ENCODE measurements around the gene TMEM232.

TMEM232 gene

GRCh38 chr5:110625376-110625999 lies 101.0 kb downstream of the TMEM232 start:
- Histone ChIP-seq H3K27ac (no peak overlapping the region), H3K4me3 (ENCODE audit: low read depth, low read length) (no peak overlapping the region), H3K4me1 (no peaks in the 10 kb centered on the region), H3K9ac (no peak overlapping the region), H3K36me3 (ENCODE audit: control insufficient read depth, insufficient read depth, low read length) (no peaks in the 10 kb centered on the region), H3K9me3 (ENCODE audit: control insufficient read depth, low read length) (no peaks in the 10 kb centered on the region), H3K4me2 (ENCODE audit: low read length) (no peak overlapping the region), H2AFZ (no peak overlapping the region), H3K27me3 (ENCODE audit: control insufficient read depth, insufficient read depth, low read length) (no peaks in the 10 kb centered on the region), H3K79me2 (no peaks in the 10 kb centered on the region)
- peak; percentile 37 for TF ChIP-seq CTCF (IDR thresholded peaks at IDR 0.05)

GRCh38 chr5:110623874-110624273 lies 102.6 kb downstream of the TMEM232 start:
- H3K4me2 ChIP-seq (ENCODE audit: low read length) = no peak overlapping the region
- no peak overlapping the region for H3K9ac ChIP-seq
- no peaks in the 10 kb centered on the region for H3K9me3 ChIP-seq (ENCODE audit: control insufficient read depth, low read length)
- no peaks in the 10 kb centered on the region for H3K79me2 ChIP-seq
- H3K36me3 ChIP-seq (ENCODE audit: control insufficient read depth, insufficient read depth, low read length) = no peaks in the 10 kb centered on the region
- no peaks in the 10 kb centered on the region for H3K27me3 ChIP-seq (ENCODE audit: control insufficient read depth, insufficient read depth, low read length)
- no peak for TF ChIP-seq CTCF (IDR thresholded peaks at IDR 0.05)
- H3K4me1 ChIP-seq = no peaks in the 10 kb centered on the region
- H2AFZ ChIP-seq = no peak overlapping the region
- no peak overlapping the region for H3K4me3 ChIP-seq (ENCODE audit: low read depth, low read length)
- no peak overlapping the region for H3K27ac ChIP-seq

- Histone ChIP-seq H3K4me2 (ENCODE audit: low read length) (no peak overlapping the region), H3K36me3 (ENCODE audit: control insufficient read depth, insufficient read depth, low read length) (no peaks in the 10 kb centered on the region), H3K9me3 (ENCODE audit: control insufficient read depth, low read length) (no peaks in the 10 kb centered on the region), H3K4me1 (no peaks in the 10 kb centered on the region), H2AFZ (no peak overlapping the region), H3K9ac (no peak overlapping the region), H3K4me3 (ENCODE audit: low read depth, low read length) (no peak overlapping the region), H3K27ac (no peak overlapping the region), H3K27me3 (ENCODE audit: control insufficient read depth, insufficient read depth, low read length) (no peaks in the 10 kb centered on the region), H3K79me2 (no peaks in the 10 kb centered on the region)
- no peak for TF ChIP-seq CTCF (IDR thresholded peaks at IDR 0.05)
Observed at GRCh38 chr5:110618941-110619340, 107.5 kb downstream of the TMEM232 start.

DNA sequence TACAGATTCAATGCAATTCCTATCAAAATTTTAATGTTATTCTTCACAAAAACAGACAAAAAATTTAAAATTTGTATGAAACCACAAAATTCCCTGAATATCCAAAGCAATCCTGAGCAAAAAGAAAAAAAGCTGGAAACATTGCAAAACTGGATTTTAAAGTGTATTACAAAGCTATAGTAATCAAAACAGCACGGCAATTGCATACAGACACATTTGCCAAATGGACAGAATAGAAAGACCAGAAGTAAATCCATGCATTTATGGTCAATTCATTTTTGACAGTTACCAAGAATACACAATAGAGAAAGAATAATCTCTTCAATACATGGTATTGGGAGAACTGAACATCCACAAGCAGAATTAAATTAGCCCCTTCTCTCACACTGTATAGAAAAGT lies 110.5 kb downstream of the TMEM232 start:
- H3K27ac ChIP-seq = no peak overlapping the region
- H3K36me3 ChIP-seq (ENCODE audit: control insufficient read depth, insufficient read depth, low read length) = no peaks in the 10 kb centered on the region
- no peak overlapping the region for H2AFZ ChIP-seq
- H3K4me2 ChIP-seq (ENCODE audit: low read length) = no peak overlapping the region
- no peaks in the 10 kb centered on the region for H3K27me3 ChIP-seq (ENCODE audit: control insufficient read depth, insufficient read depth, low read length)
- H3K4me3 ChIP-seq (ENCODE audit: low read depth, low read length) = no peak overlapping the region
- no peak overlapping the region for H3K9ac ChIP-seq
- H3K9me3 ChIP-seq (ENCODE audit: control insufficient read depth, low read length) = no peaks in the 10 kb centered on the region
- no peaks in the 10 kb centered on the region for H3K4me1 ChIP-seq
- no peaks in the 10 kb centered on the region for H3K79me2 ChIP-seq
- no peak for TF ChIP-seq CTCF (IDR thresholded peaks at IDR 0.05)

DNA sequence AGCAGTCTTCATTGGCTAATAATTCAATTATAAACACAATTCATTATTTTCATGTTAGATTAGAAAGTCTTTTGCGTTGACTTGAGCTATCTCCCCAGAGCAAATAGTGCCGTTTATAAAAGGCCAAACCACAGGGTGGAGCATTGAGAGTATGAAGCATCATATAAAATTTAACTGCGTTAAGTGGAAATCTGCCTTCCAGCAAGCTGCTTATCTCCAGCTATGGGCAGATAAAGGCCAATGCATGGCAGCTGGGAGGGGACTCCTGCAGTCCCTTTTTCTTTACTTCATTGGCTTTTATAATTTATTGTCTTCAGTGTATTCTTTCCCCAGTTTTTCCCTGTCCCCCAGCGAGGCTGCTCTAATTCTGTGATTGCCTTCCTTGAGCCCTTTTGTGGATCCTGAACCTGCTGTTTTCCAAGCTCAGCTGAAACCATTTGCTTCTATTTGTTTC lies 113.7 kb downstream of the TMEM232 start:
- no peak overlapping the region for H3K9ac ChIP-seq
- H2AFZ ChIP-seq = no peak overlapping the region
- no peak overlapping the region for H3K4me2 ChIP-seq (ENCODE audit: low read length)
- no peak overlapping the region for H3K27ac ChIP-seq
- H3K4me3 ChIP-seq (ENCODE audit: low read depth, low read length) = no peak overlapping the region
- no peaks in the 10 kb centered on the region for H3K9me3 ChIP-seq (ENCODE audit: control insufficient read depth, low read length)
- no peaks in the 10 kb centered on the region for H3K4me1 ChIP-seq
- H3K36me3 ChIP-seq (ENCODE audit: control insufficient read depth, insufficient read depth, low read length) = no peaks in the 10 kb centered on the region
- no peaks in the 10 kb centered on the region for H3K79me2 ChIP-seq
- TF ChIP-seq CTCF (IDR thresholded peaks at IDR 0.05) = no peak
- no peaks in the 10 kb centered on the region for H3K27me3 ChIP-seq (ENCODE audit: control insufficient read depth, insufficient read depth, low read length)
